ENCODE results near the gene CBLB.

Gene CBLB

DNA sequence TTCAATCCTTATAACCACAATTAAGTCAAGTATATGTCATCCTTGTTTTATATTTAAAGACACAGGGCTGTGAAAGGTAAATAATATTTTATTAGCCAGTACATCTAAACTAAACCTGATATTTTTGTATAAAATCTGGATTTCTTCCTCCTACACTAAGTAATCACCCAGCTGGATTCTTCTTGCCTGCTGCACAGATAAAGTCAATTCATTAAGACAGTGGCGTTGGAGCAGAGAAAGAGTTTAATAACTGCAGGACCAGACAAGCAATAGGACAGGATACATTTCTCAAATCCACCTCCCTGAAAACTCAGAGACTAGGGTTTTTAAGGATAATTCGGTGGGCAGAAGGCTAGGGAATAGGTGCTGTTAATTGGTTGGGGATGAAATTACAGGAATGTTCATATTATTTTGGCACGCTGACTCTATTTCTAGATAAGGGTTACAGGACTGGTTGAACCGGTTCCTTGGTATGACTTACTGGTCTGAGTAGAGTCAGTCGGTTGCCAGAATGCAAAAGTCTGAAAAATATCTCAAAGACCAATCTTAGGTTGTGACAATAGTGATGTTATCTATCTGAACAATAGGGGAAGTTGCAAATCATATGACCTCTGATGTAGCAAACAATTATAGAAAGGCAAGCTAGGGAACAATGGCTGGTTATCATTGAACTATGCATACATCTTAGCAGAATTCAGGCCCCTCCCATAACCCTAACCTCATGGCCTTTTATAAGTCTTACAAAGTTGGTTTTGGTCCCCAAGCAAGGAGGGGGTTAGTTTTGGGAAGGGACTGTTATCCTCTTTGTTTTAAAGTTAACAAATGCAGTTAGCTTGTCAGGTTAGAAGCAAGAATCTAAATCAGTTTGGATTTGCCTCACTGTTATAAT, 257.3 kb downstream of the CBLB start:
- DNase-seq = no peak

DNA sequence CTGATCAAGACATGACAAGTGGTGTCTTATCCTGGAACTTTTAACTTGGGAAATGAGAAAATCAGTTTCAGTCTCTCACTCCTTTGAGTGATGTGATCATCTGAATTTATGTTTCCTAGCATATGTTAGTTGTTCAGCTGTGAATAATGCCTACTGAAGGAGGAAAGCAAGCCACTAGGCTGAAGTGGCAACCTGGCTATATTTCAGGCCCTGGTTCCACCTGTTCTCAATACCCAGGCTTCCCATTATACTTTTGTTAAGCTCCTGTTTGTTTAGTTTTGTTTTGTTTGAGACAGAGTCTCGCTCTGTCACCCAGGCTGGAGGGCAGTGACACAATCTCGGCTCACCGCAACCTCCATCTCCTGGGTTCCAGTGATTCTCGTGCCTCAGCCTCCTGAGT, 258.3 kb downstream of the CBLB start:
- no peak for DNase-seq

- no peak for DNase-seq
These were observed 260.2 kb downstream of the CBLB start for GRCh38 chr3:105608623-105609022.

DNA sequence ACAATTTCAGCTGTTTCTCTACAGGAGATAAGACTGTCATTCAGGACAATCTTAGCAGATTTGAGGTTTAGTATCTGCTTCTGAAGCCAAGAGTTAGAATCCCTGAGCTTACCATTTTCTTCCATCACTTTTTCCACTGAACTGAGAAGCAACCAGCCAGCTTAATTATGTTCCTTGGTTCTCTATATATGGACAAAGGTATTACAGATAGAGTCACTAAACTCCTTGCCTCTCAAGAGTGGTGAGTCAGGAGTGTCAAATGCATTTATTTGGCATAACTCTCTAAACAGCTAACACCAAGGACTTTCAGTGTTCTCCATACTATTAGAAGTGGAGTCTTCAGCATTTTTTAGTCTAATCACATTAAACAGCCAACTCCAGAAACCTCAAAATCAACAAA, 262.8 kb downstream of the CBLB start:
- DNase-seq = no peak
